GM19193 (cell line): Measurements from ENCODE around the gene GLB1L3.

Experiments
- POLR2A ChIP-seq: IDR thresholded peaks from 4 replicates; pipeline ENCODE4 v1.6.1; 2011; ENCODE audit not compliant: insufficient read depth, insufficient read length; ENCODE audit errors: extremely low read depth

Gene GLB1L3

DNA sequence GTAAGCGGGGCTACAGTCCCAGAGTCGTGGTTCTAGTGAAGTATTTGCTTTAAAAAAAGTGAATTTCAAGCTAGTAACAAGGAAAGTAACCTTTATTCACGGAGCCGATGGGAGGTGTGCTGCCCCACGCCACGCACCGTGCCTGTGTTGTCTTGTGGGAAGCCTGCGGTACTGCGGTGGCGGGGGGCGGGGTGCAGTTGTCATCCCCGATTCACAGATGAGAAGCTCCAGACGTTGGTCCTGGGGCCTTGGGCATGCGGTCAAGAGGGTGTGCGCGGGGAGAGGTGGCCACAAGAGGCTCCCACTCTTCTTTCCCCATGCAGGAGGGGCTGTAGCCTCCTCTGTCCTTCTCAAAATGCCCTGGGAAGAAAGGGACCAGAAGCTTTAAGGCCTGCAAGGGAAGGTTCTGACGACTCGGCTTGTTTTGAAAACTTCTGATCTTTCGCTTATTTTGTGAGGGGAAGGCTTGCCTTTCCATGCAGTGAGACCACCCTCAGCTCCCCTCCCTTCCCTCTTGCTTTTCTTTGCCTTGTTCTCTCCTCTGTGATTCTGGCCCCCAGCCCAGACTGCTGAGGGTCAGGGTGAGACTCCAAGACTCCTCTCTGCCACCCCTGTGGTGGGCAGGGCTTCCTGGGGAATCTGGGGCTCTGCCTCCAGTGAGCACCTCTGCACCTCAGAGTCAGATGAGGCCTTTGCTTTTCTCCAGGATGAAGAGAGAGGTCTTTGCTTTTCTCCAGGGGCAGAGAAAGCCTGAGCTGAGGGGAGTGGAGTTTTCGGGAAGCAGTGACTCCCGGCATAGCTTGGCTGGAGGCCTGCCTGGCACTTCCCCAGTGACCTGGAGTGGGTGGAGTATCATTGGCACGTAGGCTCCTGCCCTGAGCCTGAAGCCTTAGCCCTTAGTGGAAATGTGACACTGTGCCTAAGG, 6.2 kb downstream of the GLB1L3 start:
- no peak for TF ChIP-seq POLR2A

DNA sequence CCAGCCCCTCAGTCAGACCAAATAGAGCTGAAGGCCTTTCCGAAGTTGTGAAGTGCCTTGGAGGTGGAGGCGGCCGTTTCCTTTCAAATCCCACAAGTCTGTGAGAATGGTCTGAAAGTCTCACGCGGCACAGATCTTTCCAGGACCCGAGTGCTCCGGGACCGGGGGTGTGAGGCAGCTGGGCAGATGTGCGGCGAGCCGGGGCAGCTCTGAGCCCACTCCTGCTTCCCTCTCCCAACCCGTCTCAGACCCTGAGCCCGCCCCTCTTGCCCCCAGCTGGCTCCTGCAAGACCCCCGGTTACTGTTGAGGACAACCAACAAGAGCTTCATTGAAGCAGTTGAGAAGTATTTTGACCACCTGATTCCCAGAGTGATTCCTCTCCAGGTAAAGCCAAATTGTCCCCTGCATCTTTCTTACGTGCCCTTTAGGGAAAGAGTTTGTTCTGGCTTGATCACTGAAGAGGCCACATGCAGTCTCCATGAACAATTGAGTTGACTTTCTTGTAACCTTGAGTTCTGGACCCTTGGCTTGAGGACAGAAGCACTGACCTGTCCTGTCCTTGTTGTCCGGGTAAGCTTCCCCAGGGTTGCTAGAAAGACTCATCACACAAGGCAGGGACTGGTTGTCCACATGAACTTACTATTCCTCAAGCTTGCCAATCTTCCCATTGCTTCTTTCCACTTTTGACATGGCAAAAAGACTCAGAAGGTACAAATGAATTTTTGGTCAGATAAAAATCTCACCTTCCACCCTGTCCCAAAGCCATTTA, 7.5 kb downstream of the GLB1L3 start:
- TF ChIP-seq POLR2A, result no peak

DNA sequence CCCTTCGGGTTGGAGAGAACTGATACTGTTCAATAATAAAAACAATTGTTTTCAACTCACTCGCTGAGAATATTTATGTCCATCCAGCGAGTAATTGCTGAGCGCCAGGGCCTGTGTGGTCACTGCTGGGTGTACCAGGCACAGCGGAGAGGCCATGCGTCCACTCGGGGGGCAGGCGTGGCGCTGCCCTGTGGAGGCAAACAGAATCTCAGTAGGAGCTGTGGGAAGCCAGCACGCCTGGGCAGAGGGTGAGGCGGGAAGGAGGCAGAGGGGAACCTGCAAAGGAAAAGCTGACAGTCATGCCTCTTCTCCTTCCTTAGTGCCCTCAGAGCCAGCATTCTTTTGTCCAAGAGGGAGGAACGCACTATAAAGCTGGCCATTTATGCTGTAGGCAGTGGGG, 11.4 kb downstream of the GLB1L3 start:
- TF ChIP-seq POLR2A, result no peak

DNA sequence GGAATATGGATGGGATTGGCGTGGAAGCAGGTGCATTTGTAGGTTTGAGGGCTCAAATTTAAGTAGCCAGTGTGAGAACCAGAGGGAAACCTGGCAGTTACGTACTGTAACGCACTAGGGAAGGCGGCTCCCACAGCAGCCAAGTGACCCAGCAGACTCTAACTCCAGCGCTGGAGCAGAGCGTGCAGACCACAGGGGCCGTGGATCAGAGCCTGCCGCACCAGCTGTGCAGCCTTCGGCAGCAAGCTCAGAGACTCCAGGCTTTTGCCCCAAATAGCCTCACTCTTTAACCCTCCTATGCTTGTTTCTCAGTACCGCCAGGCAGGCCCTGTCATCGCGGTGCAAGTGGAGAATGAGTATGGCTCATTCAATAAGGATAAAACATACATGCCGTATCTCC, 12.3 kb downstream of the GLB1L3 start:
- TF ChIP-seq POLR2A, result no peak

DNA sequence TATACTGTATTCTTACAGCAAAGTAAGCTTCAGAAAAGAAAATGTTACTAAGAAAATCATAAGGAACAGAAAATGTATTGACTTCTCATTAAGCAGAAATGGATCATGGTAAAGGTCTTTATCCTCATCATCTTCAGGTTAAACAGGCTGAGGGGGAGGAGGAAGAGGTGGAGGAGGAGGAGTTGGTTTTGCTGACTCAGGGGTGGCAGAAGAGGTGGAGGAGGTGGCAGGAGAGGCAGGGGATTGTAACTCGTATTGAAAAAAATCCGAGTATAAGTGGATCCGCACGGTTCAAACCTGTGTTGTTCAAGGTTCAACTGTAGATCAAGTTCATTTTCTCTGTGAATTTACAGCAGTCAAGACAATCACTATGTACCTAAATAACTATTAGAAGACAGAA, 13.0 kb downstream of the GLB1L3 start:
- no peak for TF ChIP-seq POLR2A

DNA sequence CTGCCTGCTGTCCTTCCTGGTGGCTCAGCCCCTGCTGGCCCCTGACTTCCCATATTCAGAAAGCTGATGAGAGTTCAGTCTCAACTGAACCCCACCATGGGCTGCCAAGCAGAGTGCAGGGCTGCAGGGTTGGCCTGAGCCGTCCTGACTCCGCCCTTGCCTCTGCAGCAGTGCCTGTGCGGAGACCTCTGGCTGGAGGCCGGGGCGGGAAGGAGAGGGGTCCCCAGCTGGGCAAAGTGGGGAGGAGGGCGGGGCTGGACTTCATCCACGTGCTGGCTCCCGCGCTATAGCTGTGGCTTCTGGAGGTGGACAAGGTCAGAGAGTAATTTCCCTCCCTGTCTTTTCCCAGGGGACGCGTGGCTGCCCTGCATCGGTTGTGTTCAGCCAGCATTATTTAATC, 13.6 kb downstream of the GLB1L3 start:
- no peak for TF ChIP-seq POLR2A

DNA sequence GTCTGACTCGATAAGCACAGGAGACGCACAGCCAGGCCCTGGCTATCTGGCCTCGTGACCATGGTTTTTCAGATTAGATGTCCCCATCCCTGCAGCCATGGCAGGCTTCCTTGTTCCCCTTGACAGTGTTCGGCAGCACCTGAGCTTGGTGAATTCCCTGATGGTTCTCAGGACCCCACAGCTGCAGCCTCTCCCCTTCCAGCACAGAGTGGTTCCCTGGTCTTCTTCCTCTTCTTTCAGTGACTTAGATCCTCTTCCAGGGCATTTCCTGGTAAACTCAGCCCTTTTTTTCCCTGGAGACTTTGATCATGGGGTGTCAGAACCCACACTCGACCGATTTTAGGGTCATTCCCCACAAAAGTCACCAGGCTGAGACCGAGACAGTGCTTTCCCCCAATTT, 14.5 kb downstream of the GLB1L3 start:
- TF ChIP-seq POLR2A, result no peak

DNA sequence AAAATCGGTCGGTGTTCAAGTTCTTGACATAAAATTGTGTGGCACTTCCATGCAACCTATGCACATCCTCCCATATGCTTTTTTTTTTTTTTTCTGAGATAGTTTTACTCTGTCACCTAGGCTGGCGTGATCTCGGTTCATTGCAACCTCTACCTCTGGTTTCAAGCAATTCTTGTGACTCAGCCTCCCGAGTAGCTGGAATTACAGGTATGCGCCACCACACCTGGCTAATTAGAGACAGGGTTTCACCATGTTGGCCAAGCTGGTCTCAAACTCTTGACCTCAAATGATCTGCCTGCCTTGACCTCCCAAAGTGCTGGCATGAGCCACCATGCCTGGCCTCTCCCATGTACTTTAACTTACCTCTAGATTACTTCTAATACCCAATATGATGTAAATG, 15.0 kb downstream of the GLB1L3 start:
- TF ChIP-seq POLR2A, result no peak

DNA sequence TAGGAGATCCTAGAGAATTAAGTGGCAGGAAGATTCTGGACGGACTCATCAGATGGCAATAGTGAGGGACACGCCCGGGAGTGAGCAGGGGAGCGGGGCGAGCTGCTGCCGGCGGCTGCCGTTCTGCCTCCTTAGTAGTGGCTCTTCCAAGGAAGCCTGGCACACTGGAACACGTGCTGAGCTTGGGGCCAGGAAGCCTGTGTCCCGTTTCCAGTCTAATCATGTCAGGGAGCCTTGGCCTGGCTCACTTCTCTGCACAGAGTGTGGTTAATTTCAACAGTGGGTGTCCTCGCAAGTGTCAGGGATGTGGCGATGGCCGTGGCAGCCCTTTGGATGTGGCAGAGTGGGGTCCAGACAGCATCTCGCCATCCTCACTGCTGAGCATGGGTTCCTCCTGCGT, 16.5 kb downstream of the GLB1L3 start:
- TF ChIP-seq POLR2A, result no peak

DNA sequence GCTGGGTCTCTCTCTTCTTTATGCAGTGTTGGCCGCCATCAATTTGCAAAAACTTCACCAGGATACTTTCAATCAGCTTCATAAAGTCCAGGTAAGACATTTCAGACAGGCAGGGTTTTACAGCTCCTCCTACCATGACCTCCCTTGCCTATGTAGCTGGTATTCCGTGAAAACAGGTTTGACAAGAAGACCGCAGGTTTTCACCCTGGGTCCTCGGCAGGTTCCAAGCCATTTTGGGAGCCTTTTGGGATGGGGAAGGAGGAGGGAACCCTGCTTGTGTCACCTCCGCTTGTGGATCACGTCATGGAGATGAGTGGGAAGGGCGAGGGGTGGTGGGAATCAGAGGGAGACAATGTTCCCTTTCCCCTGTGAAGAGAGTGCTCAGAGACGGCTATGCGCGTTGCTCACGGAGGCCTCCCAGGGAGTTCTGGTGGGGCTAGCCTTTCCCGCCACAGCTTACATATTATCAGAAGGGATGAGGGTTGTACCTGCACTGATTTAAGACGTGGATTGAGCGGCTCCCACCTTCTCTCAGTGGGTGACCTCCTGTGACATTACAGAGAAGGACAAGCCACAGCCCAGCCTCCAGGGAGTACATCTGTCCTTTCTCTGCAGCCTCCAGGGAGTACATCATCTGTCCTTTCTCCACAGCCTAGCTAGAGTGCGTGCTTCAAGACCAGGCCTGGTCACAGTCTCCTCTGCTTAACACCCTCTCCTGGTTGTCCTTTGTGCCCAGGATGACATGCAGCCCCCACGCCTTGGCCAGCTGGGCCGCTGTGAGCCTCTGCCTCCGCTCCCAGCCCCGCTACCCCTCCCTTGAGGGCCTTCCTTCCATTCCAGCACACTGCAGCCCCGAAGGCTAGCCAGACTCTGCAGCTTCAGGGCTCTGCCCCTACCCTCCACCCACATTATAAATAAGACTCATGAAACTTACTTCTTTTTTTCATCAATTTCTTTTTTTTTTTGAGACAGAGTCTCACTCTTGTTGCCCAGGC, 17.2 kb downstream of the GLB1L3 start:
- no peak for TF ChIP-seq POLR2A

DNA sequence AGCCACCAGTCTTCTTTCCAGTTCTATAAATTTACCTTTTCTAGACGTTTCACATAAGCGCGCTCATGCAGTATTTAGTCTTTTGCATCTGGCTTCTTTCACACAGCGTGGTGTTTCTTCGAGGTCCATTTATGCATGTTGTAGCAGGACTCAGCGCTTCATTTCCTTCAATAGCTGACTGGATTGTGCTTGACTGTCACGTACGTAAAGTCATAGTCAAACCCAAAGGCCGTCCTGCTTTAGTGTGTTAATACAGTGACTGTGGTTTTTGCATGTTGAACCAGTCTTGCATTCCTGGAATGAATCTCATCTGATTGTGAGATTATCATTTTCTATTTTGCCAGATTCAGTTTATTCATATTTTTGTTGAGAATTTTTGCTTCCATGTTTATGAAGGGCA, 18.5 kb downstream of the GLB1L3 start:
- no peak for TF ChIP-seq POLR2A

DNA sequence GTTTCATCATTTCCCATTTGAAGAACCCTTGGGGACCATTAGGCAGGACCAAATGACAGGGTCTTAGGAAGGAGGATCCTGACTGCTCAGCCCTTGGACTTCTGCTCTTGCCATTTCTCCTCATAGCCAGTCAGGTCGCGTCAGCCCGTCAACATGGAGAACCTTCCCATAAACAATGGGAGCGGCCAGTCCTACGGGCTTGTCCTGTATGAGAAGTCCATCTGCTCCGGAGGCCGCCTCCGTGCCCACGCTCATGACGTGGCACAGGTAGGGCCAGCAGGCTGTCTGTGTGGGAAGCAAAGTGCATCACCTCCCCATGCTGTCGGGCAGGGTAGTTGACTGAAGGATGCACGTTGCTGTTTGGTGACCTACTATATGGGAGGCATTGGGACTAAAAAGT, 36.0 kb downstream of the GLB1L3 start:
- no peak for TF ChIP-seq POLR2A

DNA sequence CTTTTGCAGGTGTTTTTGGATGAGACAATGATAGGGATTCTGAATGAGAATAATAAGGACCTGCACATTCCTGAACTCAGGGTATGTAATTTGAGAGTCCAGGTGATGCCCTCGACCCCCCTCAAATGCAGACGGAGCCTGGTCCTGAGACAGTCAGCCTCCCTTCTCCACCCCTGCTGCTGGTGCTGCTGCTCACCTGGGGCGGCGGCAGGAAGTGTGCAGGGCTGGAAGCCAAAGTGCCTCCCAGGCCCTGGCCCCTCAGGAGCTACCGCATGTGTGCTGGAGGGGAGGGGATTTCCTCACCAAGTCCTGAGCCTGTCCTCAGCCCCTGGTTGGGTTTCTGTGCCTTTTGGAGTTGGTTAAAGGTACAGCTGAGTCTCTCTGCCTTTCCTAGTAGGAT, 36.6 kb downstream of the GLB1L3 start:
- TF ChIP-seq POLR2A, result no peak

DNA sequence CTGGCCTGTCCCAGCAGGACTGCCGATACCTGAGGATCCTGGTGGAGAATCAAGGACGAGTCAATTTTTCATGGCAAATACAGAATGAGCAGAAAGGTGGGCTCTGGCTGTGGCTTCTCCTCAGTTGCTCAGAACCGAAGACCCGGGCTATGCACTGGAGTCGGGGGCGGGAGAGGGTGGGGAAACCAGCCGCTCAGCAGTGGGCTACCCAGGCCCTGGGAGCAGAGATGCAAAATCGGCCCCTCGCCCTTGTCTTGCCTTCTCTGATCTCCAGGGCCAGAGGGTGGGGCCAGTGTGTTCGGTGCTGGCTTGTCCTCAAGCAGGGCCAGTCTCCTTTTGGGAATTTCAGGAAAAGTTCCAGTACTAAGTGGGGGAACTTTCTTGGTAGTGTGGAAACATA, 37.2 kb downstream of the GLB1L3 start:
- no peak for TF ChIP-seq POLR2A
